ENCODE data around the gene SERP2.
A peak's percentile ranks its signal among the peaks of the same experiment; 100 is the strongest.

GRCh38 chr13:44435142-44435918 is 61.7 kb downstream of the SERP2 start:
- TF ChIP-seq POLR2A (IDR thresholded peaks at IDR 0.05; ENCODE audit: low read length), result peak; percentile 86
- TF ChIP-seq GATA1 (IDR thresholded peaks at IDR 0.05; ENCODE audit: low read depth, low read length), result no peak

Data from erythroblast (primary cell).